ENCODE data around the gene ACSS2. TPM values are rescaled to one million over a fixed set of nuclear protein-coding genes. Genes with fewer than 3 reads are reported as not detected.

Gene ACSS2
- total and polyA plus RNA-seq, 2 of the 8 experiments (the other 6 are each of a cell fraction or from before 2014, with no cell fraction given): 17.7 to 24.2 TPM

GRCh38 chr20:34875642-34876405, 588 bp upstream of the ACSS2 start (continued):
- peak in 2 of 3 experiments; percentile 23 to 47; a peak in 2 of 4 replicates for TF ChIP-seq CTCF (IDR thresholded peaks at IDR 0.05; ENCODE audit: control extremely low read depth in 1 of 3, insufficient read depth in 1 of 3, low read depth in 1 of 3, low read length in 3 of 3)
